Measurements from ENCODE around the gene PNISR.

PNISR gene

DNA sequence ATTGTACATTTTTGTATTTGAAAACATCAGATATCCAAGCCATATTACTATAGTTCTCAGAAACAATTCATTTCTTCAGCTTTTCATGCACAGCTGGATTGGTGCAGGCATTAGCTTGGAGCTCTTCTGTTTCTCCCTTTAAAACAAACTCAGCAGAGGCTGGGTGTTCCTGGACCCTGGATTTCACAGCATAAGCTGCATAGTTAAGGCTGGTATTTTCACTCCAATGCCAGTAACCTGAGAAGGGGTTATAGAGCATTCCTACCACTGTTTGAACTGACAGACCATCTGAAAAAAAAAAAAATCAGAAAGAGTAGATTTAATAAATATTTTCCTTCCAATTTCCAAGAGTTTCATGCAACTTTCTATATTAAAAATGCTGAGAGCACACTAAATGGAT is 55.6 kb downstream of the PNISR start:
- H3K27ac ChIP-seq, result no peak overlapping the region
- no peak for TF ChIP-seq ZFX (IDR thresholded peaks at IDR 0.05; ENCODE audit: borderline replicate concordance)
- TF ChIP-seq, protein P1, sequence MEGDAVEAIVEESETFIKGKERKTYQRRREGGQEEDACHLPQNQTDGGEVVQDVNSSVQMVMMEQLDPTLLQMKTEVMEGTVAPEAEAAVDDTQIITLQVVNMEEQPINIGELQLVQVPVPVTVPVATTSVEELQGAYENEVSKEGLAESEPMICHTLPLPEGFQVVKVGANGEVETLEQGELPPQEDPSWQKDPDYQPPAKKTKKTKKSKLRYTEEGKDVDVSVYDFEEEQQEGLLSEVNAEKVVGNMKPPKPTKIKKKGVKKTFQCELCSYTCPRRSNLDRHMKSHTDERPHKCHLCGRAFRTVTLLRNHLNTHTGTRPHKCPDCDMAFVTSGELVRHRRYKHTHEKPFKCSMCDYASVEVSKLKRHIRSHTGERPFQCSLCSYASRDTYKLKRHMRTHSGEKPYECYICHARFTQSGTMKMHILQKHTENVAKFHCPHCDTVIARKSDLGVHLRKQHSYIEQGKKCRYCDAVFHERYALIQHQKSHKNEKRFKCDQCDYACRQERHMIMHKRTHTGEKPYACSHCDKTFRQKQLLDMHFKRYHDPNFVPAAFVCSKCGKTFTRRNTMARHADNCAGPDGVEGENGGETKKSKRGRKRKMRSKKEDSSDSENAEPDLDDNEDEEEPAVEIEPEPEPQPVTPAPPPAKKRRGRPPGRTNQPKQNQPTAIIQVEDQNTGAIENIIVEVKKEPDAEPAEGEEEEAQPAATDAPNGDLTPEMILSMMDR (IDR thresholded peaks at IDR 0.05), result no peak

DNA sequence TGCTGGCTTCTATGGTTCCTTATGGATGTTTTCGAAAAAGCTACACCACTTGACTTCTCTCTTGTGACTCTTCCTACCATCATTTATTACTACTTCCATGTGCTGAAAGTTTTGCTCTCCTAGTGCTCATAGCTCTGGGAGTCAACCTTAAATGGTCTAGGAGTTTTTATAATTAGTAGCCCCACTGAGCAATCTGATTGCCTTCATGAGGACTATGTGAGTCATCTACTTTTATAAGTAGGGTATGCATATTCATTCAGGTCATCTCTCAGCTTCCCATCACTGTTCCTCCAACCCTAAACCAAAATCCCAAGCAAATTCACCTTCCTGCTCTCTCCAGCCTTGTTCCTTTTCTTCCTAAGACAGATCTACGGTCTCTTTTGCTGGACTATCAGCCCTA is 58.3 kb downstream of the PNISR start:
- no peak overlapping the region for H3K27ac ChIP-seq
- TF ChIP-seq, protein P1 (IDR thresholded peaks at IDR 0.05), result no peak
- no peak for TF ChIP-seq ZFX (IDR thresholded peaks at IDR 0.05; ENCODE audit: borderline replicate concordance)

DNA sequence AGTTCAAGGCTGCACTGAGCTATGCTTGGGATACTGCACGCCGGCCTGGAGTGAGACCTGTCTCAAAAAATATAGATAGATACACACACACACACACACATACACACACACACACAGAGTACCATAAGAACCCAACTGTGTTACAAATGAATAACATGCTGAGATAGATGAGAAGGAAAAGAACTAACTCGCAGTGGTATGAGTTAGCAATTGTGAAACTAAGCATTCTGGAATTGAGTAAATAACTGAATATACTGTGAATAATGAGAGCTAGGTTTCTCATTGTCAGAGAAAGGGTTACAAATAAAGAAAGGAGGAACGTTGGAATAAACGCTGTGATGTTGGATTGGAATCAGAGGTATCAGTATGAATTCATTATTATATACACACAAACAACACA is 61.1 kb downstream of the PNISR start:
- TF ChIP-seq ZFX (IDR thresholded peaks at IDR 0.05; ENCODE audit: borderline replicate concordance), result no peak
- TF ChIP-seq, protein P1 (IDR thresholded peaks at IDR 0.05), result no peak
- H3K27ac ChIP-seq, result no peak overlapping the region

DNA sequence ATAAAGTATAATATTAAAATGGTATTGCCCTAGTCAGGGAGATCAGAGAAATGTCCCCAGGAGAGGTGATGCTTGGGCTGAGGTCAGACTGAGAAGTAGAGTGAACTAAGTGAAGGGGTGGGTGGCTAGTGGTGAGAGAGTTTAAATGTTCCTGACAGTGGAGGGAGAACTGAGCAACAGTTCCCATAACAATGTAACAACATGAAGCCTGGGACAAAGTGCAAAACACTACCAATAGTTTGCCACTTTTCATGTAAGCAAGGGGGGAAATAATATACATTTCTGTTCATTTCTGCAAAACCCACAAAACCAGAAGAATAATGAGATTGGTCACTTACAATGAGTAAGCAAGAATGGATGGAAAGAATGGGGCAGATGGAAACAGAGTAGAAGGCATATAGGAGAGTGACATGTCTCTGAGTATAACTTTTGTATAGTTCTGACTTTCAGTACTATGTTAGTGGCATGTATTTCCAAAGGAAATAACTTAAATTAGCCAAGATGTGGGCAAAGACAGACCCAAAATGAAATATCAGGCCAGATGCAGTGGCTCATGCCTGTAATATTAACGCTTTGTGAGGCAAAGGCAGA is 62.3 kb downstream of the PNISR start:
- TF ChIP-seq ZFX (IDR thresholded peaks at IDR 0.05; ENCODE audit: borderline replicate concordance), result no peak
- TF ChIP-seq, protein P1 (IDR thresholded peaks at IDR 0.05), result no peak
- H3K27ac ChIP-seq, result no peak overlapping the region

DNA sequence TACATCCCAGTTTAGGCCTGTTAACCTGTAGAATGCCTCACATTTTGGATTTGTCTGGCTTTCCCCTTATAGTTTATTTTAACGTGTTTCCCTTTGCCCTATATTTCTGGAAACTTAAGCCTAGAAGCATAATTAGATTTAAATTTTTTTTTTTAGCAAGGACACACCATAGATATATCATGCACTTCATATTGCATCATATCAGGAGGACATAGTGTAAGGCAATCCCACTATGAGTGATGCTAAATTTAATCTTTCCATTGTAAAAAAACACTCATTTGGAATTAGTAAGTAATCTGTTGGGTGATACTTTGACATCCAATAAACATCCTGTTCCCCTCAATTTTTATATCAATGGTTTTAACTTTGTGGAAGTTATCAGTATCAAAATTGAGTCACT is 65.3 kb downstream of the PNISR start:
- no peak for TF ChIP-seq ZFX (IDR thresholded peaks at IDR 0.05; ENCODE audit: borderline replicate concordance)
- TF ChIP-seq, protein P1 (IDR thresholded peaks at IDR 0.05), result no peak

DNA sequence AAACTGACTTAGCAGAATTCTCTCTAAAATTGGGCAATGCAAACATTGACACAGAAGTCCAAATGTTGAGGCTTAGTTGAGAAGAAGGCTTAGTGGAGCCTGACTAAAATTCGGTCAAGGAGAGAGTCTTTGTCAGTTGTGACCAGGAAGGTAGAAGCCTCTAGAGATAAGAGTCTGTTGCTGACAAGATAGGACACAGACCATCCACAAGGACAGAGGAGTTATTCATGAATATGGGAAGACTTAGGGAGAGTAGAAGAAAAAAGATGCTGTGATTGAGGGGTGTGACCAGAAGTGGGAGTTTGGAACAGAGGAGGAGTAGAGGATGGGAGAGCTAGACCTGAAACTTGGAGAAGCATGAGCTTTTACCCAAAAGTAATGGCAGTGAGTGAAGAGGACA is 68.5 kb downstream of the PNISR start:
- TF ChIP-seq, protein P1 (IDR thresholded peaks at IDR 0.05), result no peak
- no peak for TF ChIP-seq ZFX (IDR thresholded peaks at IDR 0.05; ENCODE audit: borderline replicate concordance)
- no peak overlapping the region for H3K27ac ChIP-seq

More for the DNA sequence above, 65.3 kb downstream of the PNISR start:
- H3K27ac ChIP-seq, result no peak overlapping the region

DNA sequence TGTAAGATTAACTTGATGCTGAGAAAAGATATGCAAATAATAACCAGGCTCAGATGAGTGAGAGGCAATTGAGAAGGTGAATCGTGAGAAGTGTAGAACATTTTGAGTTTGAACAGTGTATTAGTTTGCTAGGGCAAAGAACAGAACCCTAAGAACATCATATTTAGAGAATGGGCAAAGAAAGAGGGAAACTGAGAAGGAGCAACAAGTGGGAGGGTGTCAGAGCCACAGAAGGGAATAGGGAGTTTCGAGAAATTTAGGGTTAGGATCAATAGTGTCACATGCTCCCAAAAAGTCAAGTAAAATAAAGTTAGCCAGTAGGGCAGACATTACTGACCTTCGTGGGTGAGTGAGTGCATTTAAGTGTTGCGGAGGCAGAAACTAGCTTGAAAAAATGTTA is 70.1 kb downstream of the PNISR start:
- no peak overlapping the region for H3K27ac ChIP-seq
- TF ChIP-seq, protein P1 (IDR thresholded peaks at IDR 0.05), result no peak
- no peak for TF ChIP-seq ZFX (IDR thresholded peaks at IDR 0.05; ENCODE audit: borderline replicate concordance)

Data from 22Rv1 (cell line).